Activated gamma-delta T cell (primary cell): ENCODE results near the gene PTPRN2.
"Not testable (repeated sequence)": the region's sequence is repeated elsewhere in the genome, so short reads cannot be mapped to it uniquely, and the experiment has no call there.

Source experiments
- DNase-seq: peaks from one replicate; lab custom pipeline; 2025; lab: John Stamatoyannopoulos, UW

The PTPRN2 gene

DNA sequence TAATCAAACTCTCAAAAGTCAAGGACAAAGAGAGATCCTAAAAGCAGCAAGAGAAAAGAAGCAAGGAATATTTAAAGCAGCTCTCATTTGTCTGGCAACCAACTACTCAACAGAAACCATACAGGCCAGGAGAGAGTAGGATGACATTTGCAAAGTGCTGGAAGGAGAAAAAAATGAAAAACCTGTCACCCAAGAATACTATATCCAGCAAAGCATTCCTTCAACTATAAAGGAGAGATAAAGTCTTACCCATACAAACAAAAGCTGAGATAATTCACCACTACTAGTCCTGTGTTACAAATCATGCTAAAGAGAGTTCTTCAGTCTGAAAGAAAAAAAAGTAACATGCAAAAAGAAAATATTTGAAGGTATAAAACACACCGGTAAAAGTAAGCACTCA lies 357.7 kb downstream of the PTPRN2 start:
- no peak for DNase-seq

DNA sequence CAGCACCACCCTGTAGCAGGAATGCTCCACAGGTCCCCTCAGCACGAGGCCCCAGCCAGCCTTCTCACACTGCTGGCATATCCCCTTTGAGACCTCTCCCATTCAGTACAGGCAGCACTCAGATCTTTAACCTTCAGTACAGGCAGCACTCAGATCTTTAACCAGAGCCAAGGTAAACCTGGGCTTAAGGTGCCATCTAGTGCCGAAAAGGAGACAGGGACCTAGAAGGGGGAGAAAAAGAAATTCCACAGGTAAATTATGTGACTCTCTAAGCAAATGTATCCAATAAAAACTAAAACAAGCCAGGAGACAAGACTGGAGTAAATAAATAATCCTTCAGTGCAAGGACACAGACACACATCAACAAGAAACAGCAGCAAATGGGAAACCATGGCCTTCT lies 358.6 kb downstream of the PTPRN2 start:
- DNase-seq: no peak

DNA sequence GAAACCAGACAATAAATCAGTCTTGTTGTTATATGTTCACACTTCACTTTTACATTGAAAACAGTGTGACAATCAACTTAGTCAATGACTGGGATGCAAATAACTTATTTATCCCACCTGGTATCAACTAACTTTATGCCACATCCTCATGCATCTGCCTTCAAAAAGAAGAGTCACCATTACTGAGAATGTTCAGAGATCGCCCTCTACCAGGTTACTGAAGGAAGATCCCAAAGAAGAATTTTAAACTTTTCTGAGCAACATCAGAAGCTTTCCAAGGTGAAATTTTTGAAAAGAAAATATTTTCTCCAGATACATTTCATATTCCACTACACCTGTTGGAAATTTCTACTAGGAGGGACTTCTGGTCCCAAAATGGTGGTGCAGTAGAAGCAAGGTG lies 359.5 kb downstream of the PTPRN2 start:
- DNase-seq: no peak

DNA sequence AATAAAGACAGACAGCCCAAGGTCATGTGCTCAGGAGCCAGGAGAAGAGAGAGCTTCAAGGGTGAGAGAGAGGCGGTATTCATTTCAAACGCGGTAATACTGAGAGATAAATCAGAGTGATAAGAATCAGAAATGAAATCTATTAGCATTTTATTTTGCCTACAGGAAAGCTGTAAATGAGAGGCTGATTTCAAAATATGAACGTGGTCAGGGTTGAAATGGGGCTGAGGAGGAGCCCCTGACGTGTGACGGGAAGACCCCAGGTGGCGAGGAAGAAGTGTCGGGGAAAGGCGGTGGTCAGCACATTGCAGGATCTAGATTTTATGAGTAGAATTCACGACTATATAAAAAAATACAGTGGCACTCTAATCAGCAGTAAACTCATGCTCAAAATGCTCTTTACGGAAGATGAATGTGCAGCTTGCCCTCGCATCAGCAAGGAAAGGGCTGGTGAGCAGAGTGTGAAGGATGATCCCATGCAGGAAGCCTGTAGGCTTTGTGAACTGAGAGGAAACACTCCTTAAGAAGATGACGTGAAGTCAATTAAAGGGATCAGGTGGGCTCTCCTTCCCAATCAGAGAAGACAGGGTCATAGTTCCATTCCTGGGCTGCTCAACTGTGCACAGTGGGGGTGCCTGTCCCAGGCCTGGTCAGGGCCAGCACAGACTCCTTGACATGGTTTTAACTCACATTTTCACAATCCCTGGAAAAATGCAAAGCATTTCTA lies 360.2 kb downstream of the PTPRN2 start:
- no peak for DNase-seq

DNA sequence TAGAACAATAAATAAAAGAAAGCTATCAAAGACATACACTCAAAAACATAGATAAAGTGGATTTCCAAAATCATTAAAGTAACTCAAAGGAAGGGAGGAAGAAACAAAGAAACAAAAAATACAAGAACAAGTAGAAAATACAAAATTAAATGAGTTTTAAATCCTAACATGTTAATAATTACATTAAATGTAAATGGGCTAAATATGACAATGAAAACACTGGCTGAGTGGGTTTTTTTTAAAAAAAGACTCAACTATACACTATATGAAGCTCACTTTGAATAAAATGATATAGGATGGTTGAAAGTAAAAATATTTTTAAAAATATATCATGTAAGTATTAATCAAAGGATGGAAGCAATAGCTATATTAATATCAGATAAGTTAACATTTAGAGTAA lies 371.4 kb downstream of the PTPRN2 start:
- DNase-seq: no peak

DNA sequence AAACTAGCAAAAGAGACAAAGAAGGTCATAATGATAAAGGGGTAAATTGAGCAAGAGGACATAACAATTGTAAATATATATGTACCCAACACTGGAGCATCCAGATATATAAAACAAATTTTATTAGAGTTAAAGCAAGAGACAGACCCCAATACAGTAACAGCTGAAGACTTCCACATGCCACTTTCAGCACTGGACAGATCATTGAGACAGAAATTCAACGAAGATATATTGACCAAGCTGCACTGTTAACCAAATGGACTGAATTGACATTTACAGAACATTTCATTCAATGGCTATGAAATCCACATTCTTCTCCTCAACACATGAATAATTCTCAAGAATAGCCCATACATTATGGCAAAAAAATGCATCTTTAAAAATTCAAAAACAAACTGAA lies 378.2 kb downstream of the PTPRN2 start:
- no peak for DNase-seq

DNA sequence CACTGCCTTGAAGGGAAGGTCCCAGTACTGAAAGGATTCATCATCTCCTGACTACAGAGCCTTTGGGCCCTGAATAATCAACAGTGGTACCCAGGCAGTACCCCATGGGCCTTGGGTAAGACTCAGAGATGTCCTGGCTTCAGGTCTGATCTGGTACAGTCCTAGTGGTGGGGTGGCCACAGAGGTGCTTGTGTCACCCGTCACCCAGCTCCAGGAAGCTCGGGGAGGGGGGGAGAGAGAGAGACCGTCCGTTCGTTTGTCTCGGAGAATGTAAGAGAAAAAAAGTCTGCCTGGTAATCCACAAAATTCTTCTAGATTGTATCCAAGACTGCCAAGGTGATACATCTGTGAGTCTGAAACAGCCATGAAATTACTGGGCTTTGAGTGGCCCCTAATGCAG lies 381.3 kb downstream of the PTPRN2 start:
- no peak for DNase-seq

DNA sequence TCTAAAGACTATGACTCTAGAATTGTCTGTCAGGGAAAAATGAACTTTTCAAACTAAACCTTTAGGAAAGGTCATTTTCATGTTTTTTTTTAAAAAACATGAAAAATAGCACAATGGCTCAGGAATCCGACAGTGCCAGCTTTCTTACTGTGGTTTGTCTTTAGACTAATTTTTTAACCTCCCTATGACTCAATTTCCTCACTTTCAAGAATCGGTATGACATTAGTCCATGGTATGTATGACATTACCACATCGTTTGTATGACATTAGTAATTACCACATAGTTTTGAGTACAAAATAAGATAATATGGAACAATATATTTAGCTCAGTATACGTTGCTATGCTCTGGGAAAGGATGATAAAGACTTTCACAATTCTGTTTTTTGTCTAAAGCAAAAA lies 383.2 kb downstream of the PTPRN2 start:
- DNase-seq: no peak

DNA sequence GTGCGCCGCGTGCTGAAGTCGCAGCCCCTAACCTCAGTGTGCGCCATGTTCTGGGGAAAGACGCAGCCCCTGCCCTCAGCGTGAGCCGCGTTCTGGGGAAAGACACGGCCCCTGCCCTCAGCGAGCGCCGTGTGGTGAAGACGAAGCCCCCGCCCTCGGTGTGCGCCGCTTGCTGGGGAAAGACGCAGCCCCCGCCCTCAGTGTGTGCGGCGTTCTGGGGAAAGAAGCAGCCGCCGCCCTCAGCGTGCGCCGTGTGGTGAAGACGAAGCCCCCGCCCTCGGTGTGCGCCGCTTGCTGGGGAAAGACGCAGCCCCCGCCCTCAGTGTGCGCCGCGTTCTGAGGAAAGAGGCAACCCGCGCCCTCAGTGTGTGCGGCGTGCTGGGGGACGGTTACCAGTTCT lies 383.7 kb downstream of the PTPRN2 start:
- not testable (repeated sequence) for DNase-seq

DNA sequence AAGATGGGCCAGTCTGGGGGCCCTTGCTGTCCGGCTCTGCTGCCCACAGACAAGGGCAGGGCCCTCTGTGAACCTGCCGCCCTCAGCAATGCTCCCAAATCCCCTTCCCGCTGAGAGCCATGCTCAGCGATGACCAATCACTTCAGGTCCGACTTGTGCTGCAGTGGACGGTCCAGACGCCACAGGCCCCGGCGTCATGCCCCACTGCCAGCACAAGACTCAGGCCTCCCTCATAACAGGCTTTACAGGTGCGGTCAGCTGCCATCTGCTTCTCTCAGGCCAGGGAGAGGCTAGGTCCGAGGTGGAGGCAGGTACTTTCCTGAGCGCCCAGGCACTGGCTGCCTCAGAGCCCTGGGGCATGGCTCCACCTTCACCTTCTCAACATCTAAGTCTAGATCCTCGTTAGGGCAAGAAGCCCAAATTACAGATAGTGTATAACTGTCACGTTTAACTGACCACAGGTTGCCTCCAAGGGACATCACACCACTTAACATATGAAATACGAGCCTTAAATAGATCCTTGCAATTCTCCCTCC lies 393.2 kb downstream of the PTPRN2 start:
- DNase-seq: no peak

DNA sequence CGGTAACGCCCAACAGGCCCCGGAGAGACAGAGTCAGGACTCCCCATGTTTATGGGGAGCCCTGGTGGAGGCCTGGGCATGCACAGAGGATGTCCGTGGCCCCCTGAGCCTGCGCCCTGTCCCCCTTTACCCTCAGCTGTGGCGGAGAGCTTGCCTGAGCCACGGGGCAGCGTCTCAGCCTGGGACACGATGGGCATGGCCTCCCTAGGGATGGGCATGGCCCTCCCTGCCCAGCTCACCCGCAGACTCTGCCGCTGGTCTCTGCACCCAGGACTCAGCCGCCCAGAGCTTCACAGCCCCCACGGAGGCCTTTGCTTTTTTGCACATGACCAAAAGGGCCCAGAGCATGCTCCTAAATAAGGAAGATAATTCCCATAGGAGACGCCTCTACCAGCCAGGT lies 394.2 kb downstream of the PTPRN2 start:
- DNase-seq: no peak

DNA sequence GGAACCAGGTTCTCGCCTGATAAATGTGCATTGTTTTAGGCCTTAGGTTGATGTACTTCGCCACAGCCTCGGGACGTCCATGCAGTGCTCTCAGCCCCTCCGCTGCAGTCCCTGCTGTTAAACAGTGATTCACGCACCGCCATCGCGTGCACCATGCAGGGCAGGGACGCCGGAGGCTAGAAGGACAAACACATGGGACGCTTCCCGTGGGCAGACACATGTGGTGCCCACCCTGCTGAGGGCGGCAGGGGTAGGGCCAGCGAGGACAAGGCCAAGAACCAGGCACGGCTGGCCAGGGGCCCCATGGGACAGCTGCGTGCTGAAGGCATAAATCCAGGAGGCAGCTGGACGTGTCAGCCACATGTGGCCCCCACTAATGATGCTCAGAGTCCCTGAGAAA lies 394.7 kb downstream of the PTPRN2 start:
- no peak for DNase-seq

DNA sequence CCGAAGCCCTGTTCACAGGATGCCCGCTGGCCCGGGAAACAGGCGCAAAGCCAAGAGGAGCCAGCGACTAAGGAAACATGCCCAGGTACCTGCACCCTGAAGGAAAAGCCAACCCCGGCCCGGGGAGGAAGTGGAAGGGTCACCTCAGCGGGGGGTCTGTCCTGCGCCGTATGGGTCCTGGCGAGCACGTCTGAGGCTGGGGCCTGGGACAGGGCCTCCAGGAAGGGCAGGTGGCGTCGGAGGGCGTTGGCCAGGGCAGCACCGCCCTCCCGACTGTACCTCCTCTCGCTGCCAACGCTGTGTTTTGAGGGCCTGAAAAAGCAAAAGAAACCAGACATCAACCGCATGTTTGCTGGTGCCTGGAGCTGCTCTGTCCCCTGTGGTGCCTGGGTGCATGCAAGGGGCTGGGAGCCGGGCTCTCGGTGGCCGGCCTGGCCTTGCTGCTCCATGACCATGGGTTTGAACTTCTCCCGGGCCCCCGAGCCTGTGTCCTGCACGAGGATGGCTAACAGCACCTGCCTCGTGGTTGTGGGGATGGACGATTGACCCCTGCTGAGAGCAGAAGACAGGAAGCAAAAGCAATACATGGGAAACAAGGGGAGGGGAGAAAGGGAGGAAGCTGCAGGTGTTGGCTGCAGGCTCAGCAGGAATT lies 395.3 kb downstream of the PTPRN2 start:
- DNase-seq: no peak

DNA sequence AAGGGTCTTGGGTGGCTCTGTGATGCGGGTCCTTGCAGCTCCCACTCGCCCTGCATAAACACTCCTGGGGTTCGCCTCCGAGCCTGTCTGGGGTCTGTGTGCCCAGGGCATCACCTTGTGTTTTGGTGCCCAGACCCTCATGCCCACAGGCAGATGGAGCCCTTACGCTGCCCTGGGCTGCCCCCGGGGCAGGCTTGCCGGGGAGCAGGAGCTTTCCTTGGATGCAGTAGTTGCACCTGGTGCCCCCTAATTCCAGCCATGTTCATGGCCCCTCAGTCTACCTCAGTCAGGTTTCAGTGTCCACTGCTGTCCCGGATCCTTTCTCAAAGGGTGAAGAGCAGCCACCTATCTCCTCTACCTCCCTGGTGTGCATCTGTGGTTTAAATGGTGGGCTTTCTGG lies 396.0 kb downstream of the PTPRN2 start:
- no peak for DNase-seq

DNA sequence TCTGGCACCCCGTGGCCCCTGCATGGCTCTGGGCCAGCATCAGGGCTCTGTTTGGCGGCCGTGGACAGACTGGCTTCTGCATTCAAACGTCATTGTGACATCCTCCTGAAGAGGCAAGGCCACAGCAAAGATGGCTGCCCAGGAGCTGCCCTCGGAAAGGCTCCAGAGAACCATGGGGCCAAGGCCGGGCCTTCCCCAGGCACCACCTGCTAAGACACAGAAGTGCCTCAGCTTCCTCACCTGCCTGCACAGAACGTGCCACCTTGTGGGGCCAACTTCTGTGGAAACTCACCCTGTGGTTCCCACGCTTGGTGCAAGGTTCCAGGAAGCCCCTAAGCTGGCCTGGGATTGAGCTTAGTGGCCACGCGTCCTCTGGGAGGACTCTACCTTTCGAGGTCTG lies 396.9 kb downstream of the PTPRN2 start:
- DNase-seq: no peak

DNA sequence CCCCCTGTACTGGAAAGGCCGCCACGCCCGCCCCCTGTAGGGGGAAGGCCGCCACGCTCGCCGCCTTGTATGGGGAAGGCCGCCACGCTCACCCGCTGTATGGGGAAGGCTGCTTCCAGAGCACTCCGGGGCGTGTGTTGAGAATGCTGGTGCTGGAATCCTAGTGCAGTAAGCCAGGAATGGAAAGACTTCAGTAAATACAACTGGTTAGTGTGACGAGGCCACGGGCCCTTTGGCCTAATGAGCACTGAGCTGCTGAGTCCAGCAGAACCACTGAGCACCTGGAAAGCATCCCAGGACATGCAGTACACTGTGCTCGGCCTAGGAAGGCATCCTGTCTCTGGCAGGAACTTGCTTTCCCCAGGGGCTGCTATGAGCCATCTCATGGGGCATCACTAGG lies 398.9 kb downstream of the PTPRN2 start:
- no peak for DNase-seq

DNA sequence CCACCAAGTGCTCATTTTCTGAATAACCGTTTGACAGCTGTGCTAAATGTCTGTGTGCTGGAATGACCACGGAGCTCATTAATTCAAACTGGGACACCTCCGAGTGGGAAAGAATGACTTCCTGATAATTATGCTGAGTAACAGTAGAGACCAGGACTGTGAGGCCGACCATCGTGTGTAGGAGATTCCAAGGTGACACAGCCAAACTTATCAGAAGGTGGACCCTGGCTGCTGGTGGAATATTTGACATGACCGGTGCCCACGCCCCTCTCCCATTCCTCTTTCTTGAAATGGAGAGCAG lies 400.0 kb downstream of the PTPRN2 start:
- DNase-seq: no peak

DNA sequence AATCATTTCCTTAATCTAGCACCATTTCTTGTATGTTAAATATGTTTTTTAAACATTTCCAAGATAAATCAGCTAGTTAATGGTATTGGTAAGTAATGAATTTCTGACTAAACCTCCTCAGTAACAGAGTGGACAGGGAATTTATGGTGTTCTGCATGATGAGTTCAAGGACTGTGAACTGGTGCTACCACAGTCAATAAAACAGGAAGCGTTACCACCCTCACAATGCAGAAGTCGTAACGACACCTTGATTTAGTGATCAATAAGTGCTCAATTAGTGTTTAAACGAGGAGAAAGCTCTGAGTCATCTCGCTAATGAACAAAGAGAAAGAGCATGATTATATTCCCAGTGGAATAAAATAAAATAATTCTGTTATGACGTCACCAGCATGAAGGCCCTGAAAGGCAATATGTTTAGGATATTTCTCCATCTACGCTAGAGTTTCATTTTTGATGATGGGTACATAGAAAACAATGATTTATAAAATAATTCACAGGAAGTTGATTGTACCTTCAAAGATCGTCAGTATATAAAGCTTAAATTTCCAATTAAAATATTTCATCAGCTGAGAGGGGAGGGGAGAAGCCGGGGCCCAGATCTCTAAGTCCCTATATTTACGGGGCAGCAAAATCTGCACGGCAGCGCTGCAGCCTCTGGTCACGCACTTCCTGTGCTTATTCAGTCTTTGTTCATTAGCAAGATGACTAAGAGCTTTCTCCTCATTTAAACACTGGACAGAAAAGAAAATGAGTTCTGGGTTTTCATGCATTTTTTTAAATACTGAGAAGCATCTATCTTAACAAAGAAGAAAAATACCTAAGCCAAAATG lies 400.5 kb downstream of the PTPRN2 start:
- no peak for DNase-seq

DNA sequence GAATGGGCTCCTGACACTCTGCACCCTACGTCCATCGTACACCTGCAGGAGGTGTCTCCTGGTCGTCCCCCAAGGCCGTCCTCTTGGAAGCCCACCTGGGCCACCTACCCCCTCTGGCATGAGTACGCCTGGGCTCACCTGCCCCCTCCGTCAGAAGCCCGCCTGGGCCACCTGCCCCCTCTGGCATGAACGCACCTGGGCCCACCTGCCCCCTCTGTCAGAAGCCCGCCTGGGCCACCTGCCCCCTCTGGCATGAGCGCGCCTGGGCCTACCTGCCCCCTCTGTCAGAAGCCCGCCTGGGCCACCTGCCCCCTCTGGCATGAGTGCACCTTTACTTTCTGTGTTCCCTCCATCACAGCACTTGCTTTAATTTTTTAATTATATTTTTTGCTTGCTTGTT lies 401.2 kb downstream of the PTPRN2 start:
- DNase-seq: no peak

DNA sequence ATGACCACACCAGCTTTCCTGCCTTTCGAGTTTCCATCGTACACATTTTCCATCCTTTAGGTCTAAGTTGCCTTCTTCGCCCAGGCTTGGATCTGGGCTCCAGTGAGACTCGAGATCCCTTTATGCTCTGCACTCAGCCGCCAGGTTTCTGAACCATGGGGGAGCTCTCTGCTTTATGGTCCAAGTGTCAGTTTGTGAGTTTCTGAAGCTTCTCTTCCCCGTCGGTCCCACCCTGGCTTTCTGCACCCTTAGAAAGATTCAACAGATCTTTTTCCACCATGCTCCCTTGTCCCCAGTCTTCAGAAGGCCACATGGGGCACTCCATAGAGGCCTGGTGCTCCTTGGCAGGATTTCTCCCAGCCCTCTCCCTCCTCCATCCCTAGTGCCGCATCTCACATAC lies 402.0 kb downstream of the PTPRN2 start:
- DNase-seq: no peak

DNA sequence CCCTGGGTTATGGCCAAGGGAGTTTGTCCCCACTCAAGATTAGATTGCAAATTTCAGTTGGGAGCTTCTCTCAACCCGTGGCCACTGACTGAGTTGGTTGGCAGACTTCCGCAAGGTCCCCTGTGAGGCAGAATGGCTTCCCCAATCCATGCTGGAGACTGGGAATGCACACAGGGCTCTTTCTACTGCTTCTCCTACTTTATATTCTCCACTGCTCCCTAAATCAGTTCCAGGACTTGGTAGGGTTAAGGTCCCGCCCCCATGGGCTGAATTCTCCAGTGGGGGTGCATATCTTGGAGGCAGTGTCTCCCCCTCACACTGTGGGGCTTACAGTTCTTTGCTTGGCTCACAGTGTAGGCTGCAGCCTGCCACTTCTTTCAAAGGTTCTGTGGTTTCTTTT lies 404.2 kb downstream of the PTPRN2 start:
- no peak for DNase-seq

DNA sequence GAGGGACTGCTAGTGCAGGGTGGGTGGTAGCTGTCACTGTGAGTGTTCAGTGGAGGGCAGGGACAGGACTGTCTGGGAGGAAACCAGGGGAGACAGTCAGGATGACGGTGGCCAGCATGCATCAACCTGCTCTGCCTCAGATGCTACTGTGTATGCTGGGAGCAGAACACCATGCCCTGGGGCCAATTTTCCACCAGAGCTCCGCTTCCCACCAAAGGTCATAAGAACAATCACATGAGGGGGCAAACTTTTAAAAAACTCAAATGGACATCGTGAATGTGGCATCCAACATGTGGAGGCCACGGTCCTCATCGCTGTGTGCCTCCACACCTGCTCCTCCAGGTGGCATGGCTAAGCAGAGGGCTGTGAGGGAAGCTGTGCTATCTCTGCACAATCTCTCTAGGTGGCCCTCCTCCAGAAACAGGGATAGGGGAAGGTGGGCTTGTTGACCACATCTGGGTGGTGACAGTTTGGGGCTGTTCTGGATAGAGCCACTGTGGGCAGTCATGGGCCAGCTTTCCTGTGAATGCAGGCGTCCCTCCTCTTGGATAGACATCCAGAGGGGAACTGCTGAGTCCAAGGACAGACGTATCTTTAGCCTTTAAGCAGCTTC lies 411.0 kb downstream of the PTPRN2 start:
- DNase-seq: no peak

DNA sequence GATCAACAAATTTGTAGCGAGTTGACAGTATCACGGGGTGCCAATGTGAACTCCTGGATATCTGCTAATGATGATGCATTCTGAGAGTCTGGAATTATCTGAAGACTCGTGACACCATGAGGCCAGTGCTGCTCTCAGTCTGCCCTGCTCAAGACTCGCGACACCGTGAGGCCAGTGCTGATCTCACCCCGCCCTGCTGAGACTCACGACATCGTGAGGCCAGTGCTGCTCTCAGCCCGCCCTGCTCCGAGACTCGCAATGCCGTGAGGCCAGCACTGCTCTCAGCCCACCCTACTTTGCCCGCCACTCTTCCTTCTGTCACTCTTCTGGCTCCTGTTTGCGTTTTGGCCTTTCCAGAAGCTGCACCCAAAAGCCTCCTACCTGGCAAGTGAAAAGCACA lies 411.8 kb downstream of the PTPRN2 start:
- DNase-seq: no peak
